GM20431 (cell line): ENCODE results near the gene NTN5.
"Not testable (repeated sequence)": the region's sequence is repeated elsewhere in the genome, so short reads cannot be mapped to it uniquely, and the experiment has no call there.

ENCODE experiments used
- in situ Hi-C: fragments of 300-500 bp; cut with MseI, MboI; formaldehyde crosslinking; loops from one replicate; pipeline ENCODE4 v1.15.0; 2020; ENCODE audit warnings: low sequenced_read_pairs; ENCODE audit not compliant: unreplicated experiment

The NTN5 gene

GRCh38 chr19:48702701-48703100, 29.9 kb upstream of the NTN5 start:
- in situ Hi-C loops = no loop called here

GRCh38 chr19:48698046-48698445, 25.2 kb upstream of the NTN5 start:
- in situ Hi-C loops = no loop called here

- in situ Hi-C loops = no loop called here
Measured at GRCh38 chr19:48696353-48697010, 23.7 kb upstream of the NTN5 start.

- in situ Hi-C loops = no loop called here
Measured at GRCh38 chr19:48695743-48696352, 23.0 kb upstream of the NTN5 start, which contains the start of gene FUT2. Gene FUT2, plus strand, starts transcription at chr19:48695971. Its CDS starts 6,986 bp downstream, at chr19:48702957.

GRCh38 chr19:48693629-48694028, 20.8 kb upstream of the NTN5 start:
- in situ Hi-C loops = not testable (repeated sequence)

- in situ Hi-C loops = no loop called here
Measured at GRCh38 chr19:48689449-48689848, 16.6 kb upstream of the NTN5 start.

GRCh38 chr19:48687776-48688175, 15.0 kb upstream of the NTN5 start:
- in situ Hi-C loops = no loop called here

- in situ Hi-C loops = not testable (repeated sequence)
Measured at GRCh38 chr19:48686637-48687036, 13.8 kb upstream of the NTN5 start.

- in situ Hi-C loops = no loop called here
Measured at GRCh38 chr19:48686088-48686487, 13.3 kb upstream of the NTN5 start.

GRCh38 chr19:48685583-48685982, 12.8 kb upstream of the NTN5 start:
- in situ Hi-C loops = no loop called here

GRCh38 chr19:48683349-48683748, 10.5 kb upstream of the NTN5 start:
- in situ Hi-C loops = no loop called here

GRCh38 chr19:48681127-48681470, 8.3 kb upstream of the NTN5 start:
- in situ Hi-C loops = no loop called here

- in situ Hi-C loops = no loop called here
Measured at GRCh38 chr19:48680436-48681126, 7.8 kb upstream of the NTN5 start.

- in situ Hi-C loops = not testable (repeated sequence)
Measured at GRCh38 chr19:48680006-48680405, 7.2 kb upstream of the NTN5 start.

- in situ Hi-C loops = no loop called here
Measured at GRCh38 chr19:48678201-48678600, 5.4 kb upstream of the NTN5 start.

GRCh38 chr19:48676887-48677286, 4.1 kb upstream of the NTN5 start:
- in situ Hi-C loops = no loop called here

GRCh38 chr19:48676487-48676886, 3.7 kb upstream of the NTN5 start:
- in situ Hi-C loops = no loop called here

GRCh38 chr19:48674921-48675824, 2.4 kb upstream of the NTN5 start:
- in situ Hi-C loops = no loop called here

GRCh38 chr19:48674216-48674809, 1.5 kb upstream of the NTN5 start:
- in situ Hi-C loops = no loop called here

- in situ Hi-C loops = no loop called here
Measured at GRCh38 chr19:48673436-48674100, 751 bp upstream of the NTN5 start.
